GM23338 (cell line): Measurements from ENCODE around the gene RALGPS1. TPM values are rescaled to one million over a fixed set of nuclear protein-coding genes. Genes with fewer than 3 reads are reported as not detected.

ENCODE experiments used
- ATAC-seq: fragments of 200-7000 bp; cut with Tn5 transposase; 3 replicates; pipeline ENCODE4 v1.9.1; 2020
- DNase-seq: peaks from one replicate; pipeline ENCODE4 v3.0.0-alpha.2; 2015; ENCODE audit warnings: low spot score
- H2AFZ ChIP-seq: fragments of 200-600 bp; sonication (generic); 2 replicates; pipeline ENCODE4 v1.8.0; 2016; ENCODE audit warnings: antibody characterized with exemption, mild to moderate bottlenecking, moderate library complexity
- H3F3A ChIP-seq: fragments of 200-600 bp; sonication (generic); replicated peaks from 2 replicates; pipeline ENCODE4 v1.8.0; 2017; ENCODE audit warnings: antibody characterized with exemption, mixed run types, low read depth
- H3K27ac ChIP-seq: fragments of 200-600 bp; sonication (generic); 2 replicates; pipeline ENCODE4 v1.6.1; 2016; ENCODE audit warnings: low read depth
- H3K27me3 ChIP-seq: fragments of 200-600 bp; sonication (generic); 2 replicates; pipeline ENCODE4 v1.8.0; 2016; ENCODE audit warnings: mild to moderate bottlenecking, mixed run types, moderate library complexity; ENCODE audit not compliant: insufficient read depth
- H3K36me3 ChIP-seq: fragments of 200-600 bp; sonication (generic); 2 replicates; pipeline ENCODE4 v1.8.0; 2016; ENCODE audit warnings: mild to moderate bottlenecking; ENCODE audit not compliant: insufficient read depth
- H3K4me1 ChIP-seq: fragments of 200-600 bp; sonication (generic); 2 replicates; pipeline ENCODE4 v1.8.0; 2016; ENCODE audit warnings: mild to moderate bottlenecking, moderate library complexity; ENCODE audit not compliant: insufficient read depth
- H3K4me2 ChIP-seq: fragments of 200-600 bp; sonication (generic); 2 replicates; pipeline ENCODE4 v1.7.1; 2017; ENCODE audit warnings: mixed run types
- H3K4me3 ChIP-seq: fragments of 200-600 bp; sonication (generic); 2 replicates; pipeline ENCODE4 v1.6.1; 2016; ENCODE audit warnings: mixed run types
- H3K79me2 ChIP-seq: fragments of 200-600 bp; sonication (generic); replicated peaks from 2 replicates; pipeline ENCODE4 v1.8.0; 2017; ENCODE audit warnings: mild to moderate bottlenecking; ENCODE audit not compliant: insufficient read depth
- H3K9me2 ChIP-seq: fragments of 200-600 bp; sonication (generic); 2 replicates; pipeline ENCODE4 v1.8.0; 2017; ENCODE audit not compliant: insufficient read depth
- H4K20me1 ChIP-seq: fragments of 200-600 bp; sonication (generic); replicated peaks from 2 replicates; pipeline ENCODE4 v1.8.0; 2017; ENCODE audit warnings: mild to moderate bottlenecking; ENCODE audit not compliant: insufficient read depth
- H3K27ac Mint-ChIP-seq: 2 replicates; pipeline ENCODE4 v1.8.0; 2020; ENCODE audit warnings: inconsistent platforms, mild to moderate bottlenecking, moderate library complexity, mixed read lengths
- H3K27me3 Mint-ChIP-seq: 3 replicates; pipeline ENCODE4 v1.8.0; 2022; ENCODE audit warnings: low read depth, mild to moderate bottlenecking, moderate library complexity, mixed read lengths, inconsistent platforms; ENCODE audit not compliant: insufficient read depth, poor library complexity
- H3K36me3 Mint-ChIP-seq: 3 replicates; pipeline ENCODE4 v1.8.0; 2021; ENCODE audit warnings: low read depth, mild to moderate bottlenecking, inconsistent platforms, moderate library complexity, mixed read lengths
- H3K4me1 Mint-ChIP-seq: 3 replicates; pipeline ENCODE4 v1.8.0; 2020; ENCODE audit warnings: mild to moderate bottlenecking, inconsistent platforms, mixed read lengths
- H3K4me3 Mint-ChIP-seq: 3 replicates; pipeline ENCODE4 v1.8.0; 2021; ENCODE audit warnings: moderate library complexity, mild to moderate bottlenecking, inconsistent platforms, mixed read lengths
- H3K9me3 Mint-ChIP-seq: 3 replicates; pipeline ENCODE4 v1.8.0; 2020; ENCODE audit warnings: moderate library complexity, mild to moderate bottlenecking, inconsistent platforms, mixed read lengths
- EZH2 ChIP-seq: fragments of 200-600 bp; sonication (generic); IDR thresholded peaks from one replicate; pipeline ENCODE4 v1.8.0; 2017; ENCODE audit warnings: antibody characterized with exemption, mild to moderate bottlenecking, low read depth; ENCODE audit not compliant: unreplicated experiment
- JUNB ChIP-seq: IDR thresholded peaks from one replicate; pipeline ENCODE4 v1.6.1; 2016; ENCODE audit warnings: antibody characterized with exemption; ENCODE audit not compliant: unreplicated experiment
- STAT1 ChIP-seq: IDR thresholded peaks from one replicate; pipeline ENCODE4 v1.6.1; 2016; ENCODE audit warnings: antibody characterized with exemption; ENCODE audit not compliant: unreplicated experiment
- polyA plus RNA-seq: library from polyadenylated mRNA; unstranded; fragments of >200 nt; fragmentation: Nextera tagmentation; extraction: Ambion mirVana; gene quantifications from 2 replicates; pipeline ENCODE4 v1.2.1, GENCODE V29; 2016
- total RNA-seq: library from RNA; depleted of rRNA; stranded (reverse); fragments of >200 nt; shearing (Covaris generic); gene quantifications from 2 replicates; pipeline ENCODE4 v1.2.3, GENCODE V29; 2014
- TF ChIP-seq, protein P1 (sequence below): fragments of 250-450 bp; sonication (Bioruptor Pico); IDR thresholded peaks from 2 replicates; pipeline ENCODE4 v1.5.0; 2020; ENCODE audit warnings: mild to moderate bottlenecking, moderate library complexity
- TF ChIP-seq, protein P2 (sequence below), 2 experiments: fragments of 200-600 bp in 1 of 2; sonication (generic) in 1 of 2; conservative IDR thresholded peaks; 2 replicates each; pipeline versions ENCODE4 v1.5.1 to v1.6.1; 2016 to 2017; ENCODE audit warnings: antibody characterized with exemption in 2 of 2, low read depth in 2 of 2, mild to moderate bottlenecking in 2 of 2, moderate library complexity in 1 of 2

Gene RALGPS1
- total and polyA plus RNA-seq, 2 experiments from 2014 or later, result 18.2 to 57.1 TPM

DNA sequence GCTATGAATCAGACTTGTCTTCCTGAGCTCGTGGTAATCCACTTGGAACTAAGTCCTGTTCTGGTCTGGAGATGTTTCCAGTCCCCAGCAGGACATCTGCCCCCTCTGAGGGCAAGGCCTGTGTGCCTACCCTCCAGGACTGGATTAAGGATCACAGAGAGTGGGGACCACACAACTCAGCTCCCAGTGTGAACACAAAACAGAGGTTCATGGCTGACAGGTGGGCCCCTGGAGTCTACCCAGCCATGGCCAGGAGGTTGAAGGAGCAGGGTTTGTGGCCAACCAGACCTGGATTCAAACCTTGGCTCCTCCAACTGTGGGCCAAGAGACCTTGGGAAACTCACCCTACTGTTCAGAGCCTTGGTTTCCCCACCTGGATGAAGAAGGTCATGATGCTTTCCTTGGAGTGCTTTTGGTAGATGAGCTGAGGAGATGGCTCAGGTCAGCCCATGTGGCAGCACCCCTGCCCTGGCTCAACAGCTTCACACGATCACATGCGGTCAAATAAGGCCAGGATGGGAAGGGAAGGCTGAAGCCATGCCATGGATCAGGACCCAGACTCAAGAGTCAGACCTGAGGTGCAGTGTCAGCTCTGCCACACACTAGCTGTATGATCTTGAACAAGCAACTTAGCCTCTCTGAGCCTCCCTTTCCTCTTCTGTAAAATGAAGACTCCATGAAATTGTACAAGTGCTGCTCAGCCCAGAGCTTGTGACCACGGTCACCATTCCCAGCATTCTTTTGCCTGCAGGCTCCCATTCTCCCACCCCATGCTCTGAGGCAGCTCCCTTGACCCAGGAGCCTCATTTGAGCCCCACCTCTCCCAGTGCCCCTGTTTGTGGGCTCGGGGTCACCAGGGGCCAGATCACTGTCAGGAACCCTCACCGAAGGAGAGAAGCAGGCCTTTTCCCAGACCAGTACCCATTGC is 235.1 kb downstream of the RALGPS1 start (continued):
- TF ChIP-seq, protein P1, sequence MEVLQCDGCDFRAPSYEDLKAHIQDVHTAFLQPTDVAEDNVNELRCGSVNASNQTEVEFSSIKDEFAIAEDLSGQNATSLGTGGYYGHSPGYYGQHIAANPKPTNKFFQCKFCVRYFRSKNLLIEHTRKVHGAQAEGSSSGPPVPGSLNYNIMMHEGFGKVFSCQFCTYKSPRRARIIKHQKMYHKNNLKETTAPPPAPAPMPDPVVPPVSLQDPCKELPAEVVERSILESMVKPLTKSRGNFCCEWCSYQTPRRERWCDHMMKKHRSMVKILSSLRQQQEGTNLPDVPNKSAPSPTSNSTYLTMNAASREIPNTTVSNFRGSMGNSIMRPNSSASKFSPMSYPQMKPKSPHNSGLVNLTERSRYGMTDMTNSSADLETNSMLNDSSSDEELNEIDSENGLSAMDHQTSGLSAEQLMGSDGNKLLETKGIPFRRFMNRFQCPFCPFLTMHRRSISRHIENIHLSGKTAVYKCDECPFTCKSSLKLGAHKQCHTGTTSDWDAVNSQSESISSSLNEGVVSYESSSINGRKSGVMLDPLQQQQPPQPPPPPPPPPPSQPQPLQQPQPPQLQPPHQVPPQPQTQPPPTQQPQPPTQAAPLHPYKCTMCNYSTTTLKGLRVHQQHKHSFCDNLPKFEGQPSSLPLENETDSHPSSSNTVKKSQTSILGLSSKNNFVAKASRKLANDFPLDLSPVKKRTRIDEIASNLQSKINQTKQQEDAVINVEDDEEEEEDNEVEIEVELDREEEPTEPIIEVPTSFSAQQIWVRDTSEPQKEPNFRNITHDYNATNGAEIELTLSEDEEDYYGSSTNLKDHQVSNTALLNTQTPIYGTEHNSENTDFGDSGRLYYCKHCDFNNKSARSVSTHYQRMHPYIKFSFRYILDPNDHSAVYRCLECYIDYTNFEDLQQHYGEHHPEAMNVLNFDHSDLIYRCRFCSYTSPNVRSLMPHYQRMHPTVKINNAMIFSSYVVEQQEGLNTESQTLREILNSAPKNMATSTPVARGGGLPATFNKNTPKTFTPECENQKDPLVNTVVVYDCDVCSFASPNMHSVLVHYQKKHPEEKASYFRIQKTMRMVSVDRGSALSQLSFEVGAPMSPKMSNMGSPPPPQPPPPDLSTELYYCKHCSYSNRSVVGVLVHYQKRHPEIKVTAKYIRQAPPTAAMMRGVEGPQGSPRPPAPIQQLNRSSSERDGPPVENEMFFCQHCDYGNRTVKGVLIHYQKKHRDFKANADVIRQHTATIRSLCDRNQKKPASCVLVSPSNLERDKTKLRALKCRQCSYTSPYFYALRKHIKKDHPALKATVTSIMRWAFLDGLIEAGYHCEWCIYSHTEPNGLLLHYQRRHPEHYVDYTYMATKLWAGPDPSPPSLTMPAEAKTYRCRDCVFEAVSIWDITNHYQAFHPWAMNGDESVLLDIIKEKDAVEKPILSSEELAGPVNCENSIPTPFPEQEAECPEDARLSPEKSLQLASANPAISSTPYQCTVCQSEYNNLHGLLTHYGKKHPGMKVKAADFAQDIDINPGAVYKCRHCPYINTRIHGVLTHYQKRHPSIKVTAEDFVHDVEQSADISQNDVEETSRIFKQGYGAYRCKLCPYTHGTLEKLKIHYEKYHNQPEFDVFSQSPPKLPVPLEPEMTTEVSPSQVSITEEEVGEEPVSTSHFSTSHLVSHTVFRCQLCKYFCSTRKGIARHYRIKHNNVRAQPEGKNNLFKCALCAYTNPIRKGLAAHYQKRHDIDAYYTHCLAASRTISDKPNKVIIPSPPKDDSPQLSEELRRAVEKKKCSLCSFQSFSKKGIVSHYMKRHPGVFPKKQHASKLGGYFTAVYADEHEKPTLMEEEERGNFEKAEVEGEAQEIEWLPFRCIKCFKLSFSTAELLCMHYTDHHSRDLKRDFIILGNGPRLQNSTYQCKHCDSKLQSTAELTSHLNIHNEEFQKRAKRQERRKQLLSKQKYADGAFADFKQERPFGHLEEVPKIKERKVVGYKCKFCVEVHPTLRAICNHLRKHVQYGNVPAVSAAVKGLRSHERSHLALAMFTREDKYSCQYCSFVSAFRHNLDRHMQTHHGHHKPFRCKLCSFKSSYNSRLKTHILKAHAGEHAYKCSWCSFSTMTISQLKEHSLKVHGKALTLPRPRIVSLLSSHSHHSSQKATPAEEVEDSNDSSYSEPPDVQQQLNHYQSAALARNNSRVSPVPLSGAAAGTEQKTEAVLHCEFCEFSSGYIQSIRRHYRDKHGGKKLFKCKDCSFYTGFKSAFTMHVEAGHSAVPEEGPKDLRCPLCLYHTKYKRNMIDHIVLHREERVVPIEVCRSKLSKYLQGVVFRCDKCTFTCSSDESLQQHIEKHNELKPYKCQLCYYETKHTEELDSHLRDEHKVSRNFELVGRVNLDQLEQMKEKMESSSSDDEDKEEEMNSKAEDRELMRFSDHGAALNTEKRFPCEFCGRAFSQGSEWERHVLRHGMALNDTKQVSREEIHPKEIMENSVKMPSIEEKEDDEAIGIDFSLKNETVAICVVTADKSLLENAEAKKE (CRISPR knock-in tag), result no peak
- TF ChIP-seq, protein P2, sequence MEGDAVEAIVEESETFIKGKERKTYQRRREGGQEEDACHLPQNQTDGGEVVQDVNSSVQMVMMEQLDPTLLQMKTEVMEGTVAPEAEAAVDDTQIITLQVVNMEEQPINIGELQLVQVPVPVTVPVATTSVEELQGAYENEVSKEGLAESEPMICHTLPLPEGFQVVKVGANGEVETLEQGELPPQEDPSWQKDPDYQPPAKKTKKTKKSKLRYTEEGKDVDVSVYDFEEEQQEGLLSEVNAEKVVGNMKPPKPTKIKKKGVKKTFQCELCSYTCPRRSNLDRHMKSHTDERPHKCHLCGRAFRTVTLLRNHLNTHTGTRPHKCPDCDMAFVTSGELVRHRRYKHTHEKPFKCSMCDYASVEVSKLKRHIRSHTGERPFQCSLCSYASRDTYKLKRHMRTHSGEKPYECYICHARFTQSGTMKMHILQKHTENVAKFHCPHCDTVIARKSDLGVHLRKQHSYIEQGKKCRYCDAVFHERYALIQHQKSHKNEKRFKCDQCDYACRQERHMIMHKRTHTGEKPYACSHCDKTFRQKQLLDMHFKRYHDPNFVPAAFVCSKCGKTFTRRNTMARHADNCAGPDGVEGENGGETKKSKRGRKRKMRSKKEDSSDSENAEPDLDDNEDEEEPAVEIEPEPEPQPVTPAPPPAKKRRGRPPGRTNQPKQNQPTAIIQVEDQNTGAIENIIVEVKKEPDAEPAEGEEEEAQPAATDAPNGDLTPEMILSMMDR (conservative IDR thresholded peaks at IDR 0.05; ENCODE audit: low read depth in 2 of 2), result no peak
- TF ChIP-seq EZH2, result no peak

GRCh38 chr9:127153501-127153900 is 238.9 kb downstream of the RALGPS1 start:
- no peaks in the 10 kb centered on the region for H3K9me3 Mint-ChIP-seq
- no peaks in the 10 kb centered on the region for H4K20me1 ChIP-seq
- H3K4me3 ChIP-seq, result no peak overlapping the region
- H3K79me2 ChIP-seq, result no peaks in the 10 kb centered on the region
- no peak for ATAC-seq
- no peaks in the 10 kb centered on the region for H3K9me2 ChIP-seq
- no peaks in the 10 kb centered on the region for H3K36me3 ChIP-seq
- H3K4me1 Mint-ChIP-seq, result no peaks in the 10 kb centered on the region; the same call in 2 of the 3 replicates
- no peaks in the 10 kb centered on the region for H3K36me3 Mint-ChIP-seq
- H3K4me1 ChIP-seq, result no peaks in the 10 kb centered on the region
- H3K27ac Mint-ChIP-seq, result no peak overlapping the region
- no peaks in the 10 kb centered on the region for H3K27me3 ChIP-seq
- no peak for DNase-seq
- H3K4me3 Mint-ChIP-seq, result no peak overlapping the region
- H3K27ac ChIP-seq, result no peak overlapping the region
- no peak overlapping the region for H2AFZ ChIP-seq
- no peaks in the 10 kb centered on the region for H3F3A ChIP-seq
- H3K4me2 ChIP-seq, result no peak overlapping the region
- H3K27me3 Mint-ChIP-seq, result peaks cover 2% of the 10 kb centered on the region
- TF ChIP-seq EZH2, result no peak
- no peak for TF ChIP-seq JUNB
- TF ChIP-seq, protein P1 (CRISPR knock-in tag), result no peak
- TF ChIP-seq STAT1, result no peak
